ENCODE data around the gene GAK. TPM values are rescaled to one million over a fixed set of nuclear protein-coding genes. Genes with fewer than 3 reads are reported as not detected.

GAK gene
- total RNA-seq, 1 donor from 2014 or later: 72.1 TPM

- DNase-seq (ENCODE audit: low spot score) (no peak), ATAC-seq (no peak)
These were observed 56.2 kb downstream of the GAK start for GRCh38 chr4:875818-876423.

- ATAC-seq: peak; percentile 37
- DNase-seq (ENCODE audit: low spot score): no peak
These were observed 56.9 kb downstream of the GAK start for GRCh38 chr4:874971-875817.

GRCh38 chr4:874056-874455, 58.1 kb downstream of the GAK start:
- ATAC-seq (no peak), DNase-seq (ENCODE audit: low spot score) (no peak)

- no peak for DNase-seq (ENCODE audit: low spot score)
- ATAC-seq: peak; percentile 8
These were observed 59.7 kb downstream of the GAK start for GRCh38 chr4:872241-872981.

- no peak for ATAC-seq
- no peak for DNase-seq (ENCODE audit: low spot score)
These were observed 60.6 kb downstream of the GAK start for GRCh38 chr4:871484-871883.

- ATAC-seq: no peak
- no peak for DNase-seq (ENCODE audit: low spot score)
These were observed 61.2 kb downstream of the GAK start for GRCh38 chr4:870951-871350.

- no peak for DNase-seq (ENCODE audit: low spot score)
- no peak for ATAC-seq
These were observed 62.3 kb downstream of the GAK start for GRCh38 chr4:869776-870175.

- DNase-seq (ENCODE audit: low spot score): no peak
- no peak for ATAC-seq
These were observed 63.7 kb downstream of the GAK start for GRCh38 chr4:868421-868820.

- DNase-seq (ENCODE audit: low spot score): no peak
These were observed 64.4 kb downstream of the GAK start for GRCh38 chr4:867526-868250.

GRCh38 chr4:866761-867390, 65.2 kb downstream of the GAK start:
- no peak for ATAC-seq
- no peak for DNase-seq (ENCODE audit: low spot score)

More at GRCh38 chr4:867526-868250, 64.4 kb downstream of the GAK start:
- no peak for ATAC-seq

- DNase-seq (ENCODE audit: low spot score) (no peak), ATAC-seq (peak; percentile 14)
These were observed 65.9 kb downstream of the GAK start for GRCh38 chr4:866068-866760.

GRCh38 chr4:865572-865971, 66.5 kb downstream of the GAK start:
- ATAC-seq (no peak), DNase-seq (ENCODE audit: low spot score) (no peak)

GRCh38 chr4:865121-865465, 67.0 kb downstream of the GAK start:
- ATAC-seq (no peak), DNase-seq (ENCODE audit: low spot score) (no peak)

- no peak for DNase-seq (ENCODE audit: low spot score)
- no peak for ATAC-seq
These were observed 67.5 kb downstream of the GAK start for GRCh38 chr4:864456-865120.

GRCh38 chr4:860561-860960, 71.6 kb downstream of the GAK start:
- DNase-seq (ENCODE audit: low spot score): no peak

GRCh38 chr4:859496-859895, 72.6 kb downstream of the GAK start:
- ATAC-seq (no peak), DNase-seq (ENCODE audit: low spot score) (no peak)

More at GRCh38 chr4:860561-860960, 71.6 kb downstream of the GAK start:
- no peak for ATAC-seq

GRCh38 chr4:858831-859451, 73.2 kb downstream of the GAK start:
- DNase-seq (ENCODE audit: low spot score): no peak
- ATAC-seq: no peak

- DNase-seq (ENCODE audit: low spot score) (no peak), ATAC-seq (no peak)
These were observed 74.1 kb downstream of the GAK start for GRCh38 chr4:858041-858481.

GRCh38 chr4:857461-857860, 74.7 kb downstream of the GAK start:
- DNase-seq (ENCODE audit: low spot score) (no peak), ATAC-seq (no peak)

Data from left lobe of liver (tissue), 2 donors.